K562 (cell line): ENCODE measurements around the gene NEK5. TPM values are rescaled to one million over a fixed set of nuclear protein-coding genes. Genes with fewer than 3 reads are reported as not detected.

Experiments
- KLF13 ChIP-seq: fragments of 450-650 bp; IDR thresholded peaks from 2 replicates; pipeline ENCODE4 v1.6.1; 2016; ENCODE audit warnings: missing genetic modification characterization, low read depth, mild to moderate bottlenecking, missing compliant biosample characterization, moderate library complexity, borderline replicate concordance
- PML ChIP-seq: IDR thresholded peaks from 2 replicates; pipeline ENCODE4 v1.6.1; 2012; ENCODE audit warnings: low read length, inconsistent platforms
- RFX5 ChIP-seq: IDR thresholded peaks from 2 replicates; pipeline ENCODE4 v1.6.1; 2011; ENCODE audit warnings: low read depth, mild to moderate bottlenecking, improper control_type of control experiment, low read length
- TBL1XR1 ChIP-seq, 2 experiments: IDR thresholded peaks; 2 replicates each; pipeline ENCODE4 v1.6.1; 2012; ENCODE audit warnings: improper control_type of control experiment in 2 of 2, low read length in 2 of 2, mild to moderate bottlenecking in 1 of 2
- polyA plus RNA-seq, 8 experiments: library from polyadenylated mRNA; depleted of rRNA in 4 of 8; stranded (reverse) in 5 of 8; unstranded in 3 of 8; fragments of >200 nt; fragmentation: Nextera tagmentation in 2 of 8; fragmentation: Illumina TruSeq in 1 of 8; extraction: Ambion mirVana in 2 of 8; extraction: Trizol in 1 of 8; gene quantifications; 2 replicates each; pipeline versions ENCODE4 v1.2.1 to v1.2.3, GENCODE V29; 2011 to 2014; ENCODE audit warnings: inconsistent platforms in 1 of 8, missing spikeins in 1 of 8
- total RNA-seq, 7 experiments: library from RNA; depleted of rRNA in 6 of 7; stranded (reverse); fragments of >200 nt in 6 of 7; fragmentation: Illumina TruSeq in 2 of 7; extraction: Trizol in 2 of 7; gene quantifications; 2 replicates each; pipeline versions ENCODE4 v1.2.1 to v1.2.3, GENCODE V29; 2011 to 2021; ENCODE audit warnings: low replicate concordance in 1 of 7
- TF ChIP-seq, protein P1 (sequence below): fragments of 200-600 bp; sonication (generic); IDR thresholded peaks from one replicate; pipeline ENCODE4 v1.6.1; 2012; ENCODE audit warnings: mild to moderate bottlenecking, low read depth, low read length, inconsistent platforms
- TF ChIP-seq, protein P2 (sequence below): fragments of 450-650 bp; formaldehyde crosslinking; IDR thresholded peaks from 2 replicates; pipeline ENCODE4 v1.4.0; 2020; ENCODE audit warnings: mild to moderate bottlenecking

Gene NEK5
- total and polyA plus RNA-seq, 9 of the 15 experiments (the other 6 are each of a cell fraction or from before 2014, with no cell fraction given): 0.09 to 0.44 (median 0.33) TPM

DNA sequence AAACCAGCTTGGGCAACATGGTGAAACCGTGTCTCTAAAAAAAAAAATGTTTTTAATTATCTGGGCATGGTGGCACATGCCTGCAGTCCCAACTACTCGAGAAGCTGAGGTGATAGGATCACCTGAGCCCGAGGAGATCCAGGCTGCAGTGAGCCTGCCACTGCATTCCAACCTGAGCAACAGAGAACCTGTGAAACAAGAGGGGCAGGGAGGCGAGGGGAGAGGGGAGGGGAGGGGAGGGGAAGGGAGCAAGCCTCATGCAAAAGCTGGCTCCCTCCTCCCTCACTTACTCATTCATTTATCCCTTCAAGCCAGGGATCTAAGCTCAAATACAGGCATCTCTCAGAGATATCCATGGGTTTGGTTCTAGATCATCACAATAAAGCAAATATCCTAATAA, 126.5 kb downstream of the NEK5 start (continued):
- TF ChIP-seq, protein P1, sequence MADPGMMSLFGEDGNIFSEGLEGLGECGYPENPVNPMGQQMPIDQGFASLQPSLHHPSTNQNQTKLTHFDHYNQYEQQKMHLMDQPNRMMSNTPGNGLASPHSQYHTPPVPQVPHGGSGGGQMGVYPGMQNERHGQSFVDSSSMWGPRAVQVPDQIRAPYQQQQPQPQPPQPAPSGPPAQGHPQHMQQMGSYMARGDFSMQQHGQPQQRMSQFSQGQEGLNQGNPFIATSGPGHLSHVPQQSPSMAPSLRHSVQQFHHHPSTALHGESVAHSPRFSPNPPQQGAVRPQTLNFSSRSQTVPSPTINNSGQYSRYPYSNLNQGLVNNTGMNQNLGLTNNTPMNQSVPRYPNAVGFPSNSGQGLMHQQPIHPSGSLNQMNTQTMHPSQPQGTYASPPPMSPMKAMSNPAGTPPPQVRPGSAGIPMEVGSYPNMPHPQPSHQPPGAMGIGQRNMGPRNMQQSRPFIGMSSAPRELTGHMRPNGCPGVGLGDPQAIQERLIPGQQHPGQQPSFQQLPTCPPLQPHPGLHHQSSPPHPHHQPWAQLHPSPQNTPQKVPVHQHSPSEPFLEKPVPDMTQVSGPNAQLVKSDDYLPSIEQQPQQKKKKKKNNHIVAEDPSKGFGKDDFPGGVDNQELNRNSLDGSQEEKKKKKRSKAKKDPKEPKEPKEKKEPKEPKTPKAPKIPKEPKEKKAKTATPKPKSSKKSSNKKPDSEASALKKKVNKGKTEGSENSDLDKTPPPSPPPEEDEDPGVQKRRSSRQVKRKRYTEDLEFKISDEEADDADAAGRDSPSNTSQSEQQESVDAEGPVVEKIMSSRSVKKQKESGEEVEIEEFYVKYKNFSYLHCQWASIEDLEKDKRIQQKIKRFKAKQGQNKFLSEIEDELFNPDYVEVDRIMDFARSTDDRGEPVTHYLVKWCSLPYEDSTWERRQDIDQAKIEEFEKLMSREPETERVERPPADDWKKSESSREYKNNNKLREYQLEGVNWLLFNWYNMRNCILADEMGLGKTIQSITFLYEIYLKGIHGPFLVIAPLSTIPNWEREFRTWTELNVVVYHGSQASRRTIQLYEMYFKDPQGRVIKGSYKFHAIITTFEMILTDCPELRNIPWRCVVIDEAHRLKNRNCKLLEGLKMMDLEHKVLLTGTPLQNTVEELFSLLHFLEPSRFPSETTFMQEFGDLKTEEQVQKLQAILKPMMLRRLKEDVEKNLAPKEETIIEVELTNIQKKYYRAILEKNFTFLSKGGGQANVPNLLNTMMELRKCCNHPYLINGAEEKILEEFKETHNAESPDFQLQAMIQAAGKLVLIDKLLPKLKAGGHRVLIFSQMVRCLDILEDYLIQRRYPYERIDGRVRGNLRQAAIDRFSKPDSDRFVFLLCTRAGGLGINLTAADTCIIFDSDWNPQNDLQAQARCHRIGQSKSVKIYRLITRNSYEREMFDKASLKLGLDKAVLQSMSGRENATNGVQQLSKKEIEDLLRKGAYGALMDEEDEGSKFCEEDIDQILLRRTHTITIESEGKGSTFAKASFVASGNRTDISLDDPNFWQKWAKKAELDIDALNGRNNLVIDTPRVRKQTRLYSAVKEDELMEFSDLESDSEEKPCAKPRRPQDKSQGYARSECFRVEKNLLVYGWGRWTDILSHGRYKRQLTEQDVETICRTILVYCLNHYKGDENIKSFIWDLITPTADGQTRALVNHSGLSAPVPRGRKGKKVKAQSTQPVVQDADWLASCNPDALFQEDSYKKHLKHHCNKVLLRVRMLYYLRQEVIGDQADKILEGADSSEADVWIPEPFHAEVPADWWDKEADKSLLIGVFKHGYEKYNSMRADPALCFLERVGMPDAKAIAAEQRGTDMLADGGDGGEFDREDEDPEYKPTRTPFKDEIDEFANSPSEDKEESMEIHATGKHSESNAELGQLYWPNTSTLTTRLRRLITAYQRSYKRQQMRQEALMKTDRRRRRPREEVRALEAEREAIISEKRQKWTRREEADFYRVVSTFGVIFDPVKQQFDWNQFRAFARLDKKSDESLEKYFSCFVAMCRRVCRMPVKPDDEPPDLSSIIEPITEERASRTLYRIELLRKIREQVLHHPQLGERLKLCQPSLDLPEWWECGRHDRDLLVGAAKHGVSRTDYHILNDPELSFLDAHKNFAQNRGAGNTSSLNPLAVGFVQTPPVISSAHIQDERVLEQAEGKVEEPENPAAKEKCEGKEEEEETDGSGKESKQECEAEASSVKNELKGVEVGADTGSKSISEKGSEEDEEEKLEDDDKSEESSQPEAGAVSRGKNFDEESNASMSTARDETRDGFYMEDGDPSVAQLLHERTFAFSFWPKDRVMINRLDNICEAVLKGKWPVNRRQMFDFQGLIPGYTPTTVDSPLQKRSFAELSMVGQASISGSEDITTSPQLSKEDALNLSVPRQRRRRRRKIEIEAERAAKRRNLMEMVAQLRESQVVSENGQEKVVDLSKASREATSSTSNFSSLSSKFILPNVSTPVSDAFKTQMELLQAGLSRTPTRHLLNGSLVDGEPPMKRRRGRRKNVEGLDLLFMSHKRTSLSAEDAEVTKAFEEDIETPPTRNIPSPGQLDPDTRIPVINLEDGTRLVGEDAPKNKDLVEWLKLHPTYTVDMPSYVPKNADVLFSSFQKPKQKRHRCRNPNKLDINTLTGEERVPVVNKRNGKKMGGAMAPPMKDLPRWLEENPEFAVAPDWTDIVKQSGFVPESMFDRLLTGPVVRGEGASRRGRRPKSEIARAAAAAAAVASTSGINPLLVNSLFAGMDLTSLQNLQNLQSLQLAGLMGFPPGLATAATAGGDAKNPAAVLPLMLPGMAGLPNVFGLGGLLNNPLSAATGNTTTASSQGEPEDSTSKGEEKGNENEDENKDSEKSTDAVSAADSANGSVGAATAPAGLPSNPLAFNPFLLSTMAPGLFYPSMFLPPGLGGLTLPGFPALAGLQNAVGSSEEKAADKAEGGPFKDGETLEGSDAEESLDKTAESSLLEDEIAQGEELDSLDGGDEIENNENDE: no peak
- no peak for TF ChIP-seq KLF13 (tag)
- no peak for TF ChIP-seq TBL1XR1 (IDR thresholded peaks at IDR 0.05; ENCODE audit: low read length in 2 of 2)
- TF ChIP-seq, protein P2, sequence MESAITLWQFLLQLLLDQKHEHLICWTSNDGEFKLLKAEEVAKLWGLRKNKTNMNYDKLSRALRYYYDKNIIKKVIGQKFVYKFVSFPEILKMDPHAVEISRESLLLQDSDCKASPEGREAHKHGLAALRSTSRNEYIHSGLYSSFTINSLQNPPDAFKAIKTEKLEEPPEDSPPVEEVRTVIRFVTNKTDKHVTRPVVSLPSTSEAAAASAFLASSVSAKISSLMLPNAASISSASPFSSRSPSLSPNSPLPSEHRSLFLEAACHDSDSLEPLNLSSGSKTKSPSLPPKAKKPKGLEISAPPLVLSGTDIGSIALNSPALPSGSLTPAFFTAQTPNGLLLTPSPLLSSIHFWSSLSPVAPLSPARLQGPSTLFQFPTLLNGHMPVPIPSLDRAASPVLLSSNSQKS (CRISPR knock-in tag): no peak
- no peak for TF ChIP-seq RFX5
- no peak for TF ChIP-seq PML
